HG02885 (cell line): ENCODE measurements around the gene SAMD9.
"Not testable (repeated sequence)": the region's sequence is repeated elsewhere in the genome, so short reads cannot be mapped to it uniquely, and the experiment has no call there.

ENCODE experiments used
- ATAC-seq: cut with Tn5 transposase; IDR thresholded peaks from one replicate; pipeline ENCODE4 v1.9.1; 2021; ENCODE audit warnings: mild to moderate bottlenecking; ENCODE audit not compliant: unreplicated experiment, poor library complexity

The SAMD9 gene

DNA sequence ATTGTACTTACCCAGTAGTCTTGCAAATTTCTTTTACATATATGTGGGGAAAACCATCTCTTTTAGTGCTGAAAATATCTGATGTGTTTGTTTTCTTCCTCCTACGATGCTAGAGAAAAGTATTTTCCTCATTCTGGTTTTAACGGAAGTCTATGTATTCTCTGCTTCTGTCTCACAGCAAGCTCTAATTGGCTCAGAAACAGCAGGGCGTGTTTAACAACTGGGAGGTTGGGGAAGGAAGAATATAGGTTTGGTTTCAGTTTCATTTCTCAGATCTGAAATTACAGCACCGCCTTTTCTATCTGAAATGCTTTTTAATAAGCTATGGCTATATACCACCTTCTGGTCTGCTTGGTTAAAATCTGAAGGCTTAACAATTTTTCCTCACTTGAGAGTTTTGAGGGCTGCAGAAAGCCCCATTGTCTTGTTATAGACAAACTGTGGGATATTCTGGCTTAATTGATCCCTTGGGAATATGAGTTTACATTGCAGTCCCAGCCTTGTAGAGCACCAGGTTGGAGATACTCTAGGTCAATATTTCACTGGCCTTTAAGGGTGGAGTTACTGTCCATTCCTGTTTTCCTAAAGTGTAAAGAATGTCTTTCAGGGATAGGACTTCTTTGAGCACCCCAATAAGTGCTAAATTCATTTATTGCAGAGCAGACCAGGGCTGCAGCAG, at the start of gene SAMD9:
Gene SAMD9 (minus strand): TSS at position 128 of the 679 bp plus-strand sequence. CDS start 11,882 bp downstream, outside the sequence.
- ATAC-seq, result peak; percentile 100

GRCh38 chr7:93165447-93165846, 47.7 kb upstream of the SAMD9 start:
- peak; percentile 99 for ATAC-seq

DNA sequence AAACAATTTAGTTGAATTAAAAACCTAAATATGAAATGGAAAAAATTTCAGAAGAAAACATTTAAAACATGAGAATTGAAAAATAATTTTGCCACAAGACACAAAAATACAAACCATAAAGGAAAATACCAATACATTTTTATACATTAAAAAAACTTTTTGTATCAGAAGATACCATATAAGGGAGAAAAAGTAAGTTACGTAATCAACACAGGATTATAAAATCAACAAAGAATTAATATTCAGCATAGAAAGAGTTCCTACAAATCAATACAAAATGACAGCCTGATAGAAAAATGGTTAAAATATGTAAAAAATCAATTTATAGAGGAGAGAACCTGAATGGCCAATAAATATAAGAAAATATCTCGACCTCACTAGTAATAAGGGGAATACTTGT, 47.0 kb upstream of the SAMD9 start:
- ATAC-seq, result no peak

GRCh38 chr7:93161181-93161762, 43.5 kb upstream of the SAMD9 start:
- ATAC-seq, result no peak

GRCh38 chr7:93160410-93160809, 42.6 kb upstream of the SAMD9 start:
- no peak for ATAC-seq

GRCh38 chr7:93159490-93159889, 41.7 kb upstream of the SAMD9 start:
- no peak for ATAC-seq

- ATAC-seq, result no peak
Measured at GRCh38 chr7:93156884-93157283, 39.1 kb upstream of the SAMD9 start.

DNA sequence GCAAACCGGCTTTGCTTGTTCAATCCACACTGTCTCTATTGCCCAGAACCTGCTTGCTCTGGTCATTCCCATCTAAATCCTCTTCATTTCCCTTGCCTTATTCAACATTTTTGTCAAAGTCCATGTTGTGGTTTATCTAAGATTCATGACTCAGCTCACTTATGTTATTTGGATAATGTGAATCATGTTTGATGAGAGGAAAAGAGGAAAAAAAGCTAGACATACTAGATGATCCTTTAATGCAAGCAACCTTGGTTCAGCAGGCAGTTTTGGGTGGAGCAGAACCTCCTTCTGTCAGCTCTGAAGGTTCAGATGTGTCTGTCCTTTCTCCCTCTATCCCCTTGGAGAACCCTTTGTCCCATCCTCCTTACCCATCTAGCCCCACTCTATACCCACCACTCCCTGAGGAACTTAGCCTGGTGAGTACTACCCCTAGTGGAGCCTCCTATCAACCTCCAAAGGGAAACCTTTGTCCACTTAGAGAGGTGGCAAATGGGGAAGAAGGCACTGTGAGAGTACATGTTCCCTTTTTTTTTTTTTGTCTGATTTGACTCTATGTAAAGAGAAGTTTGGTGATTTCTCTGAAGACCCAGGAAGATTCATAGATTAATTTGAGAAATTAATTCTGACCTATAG, 32.5 kb upstream of the SAMD9 start:
- no peak for ATAC-seq

GRCh38 chr7:93148727-93149126, 30.9 kb upstream of the SAMD9 start:
- no peak for ATAC-seq

GRCh38 chr7:93148144-93148543, 30.4 kb upstream of the SAMD9 start, which contains the start of gene SAMD9L:
Gene SAMD9L (minus strand): TSS chr7:93148385. CDS start chr7:93135971, 12,414 bp downstream.
- peak; percentile 68 for ATAC-seq

- ATAC-seq, result peak; percentile 82
Measured at GRCh38 chr7:93147363-93147762, 29.6 kb upstream of the SAMD9 start.

GRCh38 chr7:93146472-93147141, 28.8 kb upstream of the SAMD9 start:
- ATAC-seq, result peak; percentile 32

GRCh38 chr7:93146036-93146435, 28.3 kb upstream of the SAMD9 start:
- no peak for ATAC-seq

DNA sequence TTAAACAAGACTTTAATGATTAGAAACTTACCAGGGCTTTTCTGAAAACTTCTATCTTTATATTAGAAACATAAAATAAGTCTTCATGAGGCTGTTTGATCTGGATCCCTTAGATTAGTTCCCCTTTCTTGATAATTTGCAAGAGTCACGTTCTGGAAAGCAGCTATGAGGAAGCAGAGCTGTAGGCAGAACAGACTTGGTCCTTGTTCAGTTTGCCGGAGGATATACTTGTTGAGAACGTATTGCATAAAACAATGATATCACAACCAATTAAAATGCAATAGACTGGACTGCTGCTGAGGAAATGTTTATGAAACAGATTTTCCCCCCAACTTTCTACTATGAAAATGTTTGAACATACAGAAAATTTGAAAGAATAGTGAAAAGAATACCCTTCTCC, 27.6 kb upstream of the SAMD9 start:
- no peak for ATAC-seq

GRCh38 chr7:93142127-93142526, 24.3 kb upstream of the SAMD9 start:
- ATAC-seq, result no peak

GRCh38 chr7:93140582-93141191, 22.9 kb upstream of the SAMD9 start:
- ATAC-seq, result no peak

- ATAC-seq, result no peak
Measured at GRCh38 chr7:93138576-93138975, 20.8 kb upstream of the SAMD9 start.

- ATAC-seq, result no peak
Measured at GRCh38 chr7:93133005-93133404, 15.2 kb upstream of the SAMD9 start.

GRCh38 chr7:93132216-93132615, 14.4 kb upstream of the SAMD9 start:
- ATAC-seq, result no peak

DNA sequence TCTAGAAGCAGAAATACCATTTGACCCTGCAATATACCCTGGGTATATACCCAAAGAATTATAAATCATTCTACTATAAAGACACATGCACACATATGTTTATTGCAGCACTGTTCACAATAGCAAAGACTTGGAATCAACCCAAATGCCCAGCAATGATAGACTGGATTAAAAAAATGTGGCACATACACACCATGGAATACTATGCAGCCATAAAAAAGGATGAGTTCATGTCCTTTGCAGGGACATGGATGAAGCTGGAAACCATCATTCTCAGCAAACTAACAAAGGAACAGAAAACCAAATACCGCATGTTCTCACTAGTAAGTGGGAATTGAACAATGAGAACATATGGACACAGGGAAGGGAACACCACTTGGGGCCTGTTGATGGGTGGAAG, 9.2 kb upstream of the SAMD9 start:
- not testable (repeated sequence) for ATAC-seq

DNA sequence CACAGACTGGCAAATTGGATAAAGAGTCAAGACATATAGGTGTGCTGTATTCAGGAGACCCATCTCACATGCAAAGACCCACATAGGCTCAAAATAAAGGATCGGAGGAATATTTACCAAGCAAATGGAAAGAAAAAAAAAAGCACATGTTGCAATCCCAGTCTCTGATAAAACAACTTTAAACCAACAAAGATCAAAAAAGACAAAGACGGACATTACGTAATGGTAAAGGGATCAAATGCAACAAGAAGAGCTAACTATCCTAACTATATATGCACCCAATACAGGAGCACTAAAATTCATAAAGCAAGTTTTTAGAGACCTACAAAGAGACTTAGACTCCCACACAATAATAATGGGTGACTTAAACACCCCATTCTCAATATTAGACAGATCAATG, 5.8 kb upstream of the SAMD9 start:
- ATAC-seq, result not testable (repeated sequence)
